ENCODE data around the gene ARHGAP23.

DNA sequence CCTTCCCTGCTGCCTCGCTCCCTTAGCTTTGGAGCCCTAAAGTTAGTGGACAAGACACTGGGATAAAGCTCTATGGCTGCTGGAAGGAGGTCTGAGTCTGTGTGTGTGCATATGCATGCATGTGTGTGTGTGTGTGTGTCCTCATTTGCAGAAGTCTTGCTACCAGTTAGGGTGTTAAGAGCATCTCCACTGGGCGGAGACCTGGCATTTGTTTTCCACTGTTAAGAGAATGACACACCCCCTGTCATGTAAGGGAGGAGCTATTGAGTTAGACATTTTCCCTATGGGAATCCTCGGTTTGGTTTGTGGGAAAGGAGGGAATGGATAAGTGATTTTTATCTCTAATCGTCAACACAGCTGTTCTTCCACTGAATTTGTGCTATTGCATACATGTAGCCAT lies 24.8 kb upstream of the ARHGAP23 start:
- TF ChIP-seq, protein P1, sequence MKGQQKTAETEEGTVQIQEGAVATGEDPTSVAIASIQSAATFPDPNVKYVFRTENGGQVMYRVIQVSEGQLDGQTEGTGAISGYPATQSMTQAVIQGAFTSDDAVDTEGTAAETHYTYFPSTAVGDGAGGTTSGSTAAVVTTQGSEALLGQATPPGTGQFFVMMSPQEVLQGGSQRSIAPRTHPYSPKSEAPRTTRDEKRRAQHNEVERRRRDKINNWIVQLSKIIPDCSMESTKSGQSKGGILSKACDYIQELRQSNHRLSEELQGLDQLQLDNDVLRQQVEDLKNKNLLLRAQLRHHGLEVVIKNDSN (IDR thresholded peaks at IDR 0.05; ENCODE audit: borderline replicate concordance, extremely low read length, insufficient read depth, low read depth, low read length), result no peak
- TF ChIP-seq EED (IDR thresholded peaks at IDR 0.05; ENCODE audit: low read depth), result no peak
- TF ChIP-seq, protein P2, sequence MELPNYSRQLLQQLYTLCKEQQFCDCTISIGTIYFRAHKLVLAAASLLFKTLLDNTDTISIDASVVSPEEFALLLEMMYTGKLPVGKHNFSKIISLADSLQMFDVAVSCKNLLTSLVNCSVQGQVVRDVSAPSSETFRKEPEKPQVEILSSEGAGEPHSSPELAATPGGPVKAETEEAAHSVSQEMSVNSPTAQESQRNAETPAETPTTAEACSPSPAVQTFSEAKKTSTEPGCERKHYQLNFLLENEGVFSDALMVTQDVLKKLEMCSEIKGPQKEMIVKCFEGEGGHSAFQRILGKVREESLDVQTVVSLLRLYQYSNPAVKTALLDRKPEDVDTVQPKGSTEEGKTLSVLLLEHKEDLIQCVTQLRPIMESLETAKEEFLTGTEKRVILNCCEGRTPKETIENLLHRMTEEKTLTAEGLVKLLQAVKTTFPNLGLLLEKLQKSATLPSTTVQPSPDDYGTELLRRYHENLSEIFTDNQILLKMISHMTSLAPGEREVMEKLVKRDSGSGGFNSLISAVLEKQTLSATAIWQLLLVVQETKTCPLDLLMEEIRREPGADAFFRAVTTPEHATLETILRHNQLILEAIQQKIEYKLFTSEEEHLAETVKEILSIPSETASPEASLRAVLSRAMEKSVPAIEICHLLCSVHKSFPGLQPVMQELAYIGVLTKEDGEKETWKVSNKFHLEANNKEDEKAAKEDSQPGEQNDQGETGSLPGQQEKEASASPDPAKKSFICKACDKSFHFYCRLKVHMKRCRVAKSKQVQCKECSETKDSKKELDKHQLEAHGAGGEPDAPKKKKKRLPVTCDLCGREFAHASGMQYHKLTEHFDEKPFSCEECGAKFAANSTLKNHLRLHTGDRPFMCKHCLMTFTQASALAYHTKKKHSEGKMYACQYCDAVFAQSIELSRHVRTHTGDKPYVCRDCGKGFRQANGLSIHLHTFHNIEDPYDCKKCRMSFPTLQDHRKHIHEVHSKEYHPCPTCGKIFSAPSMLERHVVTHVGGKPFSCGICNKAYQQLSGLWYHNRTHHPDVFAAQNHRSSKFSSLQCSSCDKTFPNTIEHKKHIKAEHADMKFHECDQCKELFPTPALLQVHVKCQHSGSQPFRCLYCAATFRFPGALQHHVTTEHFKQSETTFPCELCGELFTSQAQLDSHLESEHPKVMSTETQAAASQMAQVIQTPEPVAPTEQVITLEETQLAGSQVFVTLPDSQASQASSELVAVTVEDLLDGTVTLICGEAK (IDR thresholded peaks at IDR 0.05; ENCODE audit: borderline replicate concordance), result no peak
- no peak for TF ChIP-seq CEBPB (IDR thresholded peaks at IDR 0.05; ENCODE audit: borderline replicate concordance in 1 of 2, low read depth in 2 of 2, low read length in 2 of 2)
- TF ChIP-seq POLR2A (IDR thresholded peaks at IDR 0.05; ENCODE audit: low read depth, low read length), result no peak
- no peak for TF ChIP-seq ATF7 (IDR thresholded peaks at IDR 0.05; ENCODE audit: low read depth)
- TF ChIP-seq, protein P3, sequence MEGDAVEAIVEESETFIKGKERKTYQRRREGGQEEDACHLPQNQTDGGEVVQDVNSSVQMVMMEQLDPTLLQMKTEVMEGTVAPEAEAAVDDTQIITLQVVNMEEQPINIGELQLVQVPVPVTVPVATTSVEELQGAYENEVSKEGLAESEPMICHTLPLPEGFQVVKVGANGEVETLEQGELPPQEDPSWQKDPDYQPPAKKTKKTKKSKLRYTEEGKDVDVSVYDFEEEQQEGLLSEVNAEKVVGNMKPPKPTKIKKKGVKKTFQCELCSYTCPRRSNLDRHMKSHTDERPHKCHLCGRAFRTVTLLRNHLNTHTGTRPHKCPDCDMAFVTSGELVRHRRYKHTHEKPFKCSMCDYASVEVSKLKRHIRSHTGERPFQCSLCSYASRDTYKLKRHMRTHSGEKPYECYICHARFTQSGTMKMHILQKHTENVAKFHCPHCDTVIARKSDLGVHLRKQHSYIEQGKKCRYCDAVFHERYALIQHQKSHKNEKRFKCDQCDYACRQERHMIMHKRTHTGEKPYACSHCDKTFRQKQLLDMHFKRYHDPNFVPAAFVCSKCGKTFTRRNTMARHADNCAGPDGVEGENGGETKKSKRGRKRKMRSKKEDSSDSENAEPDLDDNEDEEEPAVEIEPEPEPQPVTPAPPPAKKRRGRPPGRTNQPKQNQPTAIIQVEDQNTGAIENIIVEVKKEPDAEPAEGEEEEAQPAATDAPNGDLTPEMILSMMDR (IDR thresholded peaks at IDR 0.05 in 2 of 3, conservative IDR thresholded peaks at IDR 0.05 in 1 of 3; ENCODE audit: control insufficient read depth in 2 of 3, extremely low read depth in 1 of 3, insufficient read depth in 1 of 3, low read depth in 3 of 3, low read length in 3 of 3), result no peak
- no peak for TF ChIP-seq SUPT20H (IDR thresholded peaks at IDR 0.05; ENCODE audit: borderline replicate concordance, control insufficient read depth, low read depth, low read length)
- no peak for TF ChIP-seq EP300 (IDR thresholded peaks at IDR 0.05; ENCODE audit: borderline replicate concordance in 1 of 2, control insufficient read depth in 1 of 2, low read depth in 2 of 2, low read length in 2 of 2)
- TF ChIP-seq YY1 (IDR thresholded peaks at IDR 0.05; ENCODE audit: low read depth, low read length), result no peak
